K562 (cell line): Measurements from ENCODE around the gene TMEM86B. TPM values are rescaled to one million over a fixed set of nuclear protein-coding genes. Genes with fewer than 3 reads are reported as not detected.
A peak's percentile ranks its signal among the peaks of the same experiment; 100 is the strongest.

Experiments
- ATAC-seq: fragments of 200-7000 bp; cut with Tn5 transposase; 3 replicates; pipeline ENCODE4 v1.9.1; 2020; ENCODE audit warnings: moderate library complexity
- BruUV-seq: library from RNA; stranded (reverse); fragments of 400-500 nt; replicated peaks from 2 replicates; lab custom pipeline; 2021; lab: Mats Ljungman, UMichigan
- CTCF ChIA-PET: fragments of 300-600 bp; formaldehyde crosslinking; extraction: SDS; loops from one replicate; lab custom pipeline; 2021; ENCODE audit warnings: low intra/inter-chr PET ratio; lab: Yijun Ruan, JAX
- POLR2A ChIA-PET: fragments of 300-600, 350-650 bp; sonication (Branson Sonifier 250); formaldehyde crosslinking; extraction: SDS; loops from one replicate; lab custom pipeline; 2021; ENCODE audit warnings: antibody characterized with exemption, inconsistent platforms; lab: Yijun Ruan, JAX
- DNase-seq, 4 experiments: peaks; one replicate each; pipeline versions ENCODE4 v3.0.0 to v3.0.0-alpha.2; 2011 to 2018; ENCODE audit warnings: low spot score in 3 of 4, mixed read lengths in 3 of 4; ENCODE audit errors: extremely low read depth in 1 of 4
- FAIRE-seq: peaks from 2 replicates; lab custom pipeline; 2011; peaks lifted over from hg19 to GRCh38; lab: Jason Lieb, UNC
- H2AFZ ChIP-seq: 2 replicates; pipeline ENCODE4 v1.6.0; 2011; ENCODE audit warnings: low read depth, low read length, control low read depth, inconsistent platforms
- H3K27ac ChIP-seq: fragments of 200-600 bp; 3 replicates; pipeline ENCODE4 v1.8.0; 2011; ENCODE audit warnings: low read depth, mild to moderate bottlenecking, control low read depth, inconsistent platforms, low read length, moderate library complexity, mixed read lengths; ENCODE audit errors: extremely low read depth
- H3K27me3 ChIP-seq, 2 experiments: fragments of 300-600 bp in 1 of 2; 2 replicates in 1 of 2; 3 replicates in 1 of 2; pipeline versions ENCODE4 v1.6.0 to v1.8.0; 2011; ENCODE audit warnings: inconsistent platforms in 2 of 2, low read length in 2 of 2, mild to moderate bottlenecking in 1 of 2, mixed read lengths in 1 of 2, moderate library complexity in 1 of 2; ENCODE audit not compliant: control insufficient read depth in 2 of 2, insufficient read depth in 2 of 2
- H3K36me3 ChIP-seq: fragments of 300-600 bp; 3 replicates; pipeline ENCODE4 v1.8.0; 2011; ENCODE audit warnings: mild to moderate bottlenecking, low read length, inconsistent platforms; ENCODE audit not compliant: control insufficient read depth, insufficient read depth
- H3K4me1 ChIP-seq, 2 experiments: fragments of 200-600 bp in 1 of 2; replicated peaks in 1 of 2; 2 replicates in 1 of 2; 3 replicates in 1 of 2; pipeline versions ENCODE4 v1.5.1 to v1.8.0; 2011; ENCODE audit warnings: inconsistent platforms in 2 of 2, low read length in 2 of 2, mild to moderate bottlenecking in 1 of 2, mixed read lengths in 1 of 2, moderate library complexity in 1 of 2; ENCODE audit not compliant: control insufficient read depth in 2 of 2, insufficient read depth in 2 of 2
- H3K4me2 ChIP-seq: 2 replicates; pipeline ENCODE4 v1.6.1; 2011; ENCODE audit warnings: low read length, control low read depth, inconsistent platforms, mixed read lengths; ENCODE audit not compliant: insufficient read depth
- H3K4me3 ChIP-seq: fragments of 200-600 bp; sonication (generic), shearing (Covaris generic); 2 replicates; pipeline ENCODE4 v1.5.1; 2016; ENCODE audit warnings: control low read depth, inconsistent platforms
- H3K79me2 ChIP-seq: fragments of 200-600 bp; 3 replicates; pipeline ENCODE4 v1.8.0; 2011; ENCODE audit warnings: low read length, inconsistent platforms; ENCODE audit not compliant: control insufficient read depth, insufficient read depth
- H3K9ac ChIP-seq, 2 experiments: 2 replicates each; pipeline versions ENCODE4 v1.6.0 to v1.6.1; 2011; ENCODE audit warnings: low read depth in 2 of 2, low read length in 2 of 2, control low read depth in 1 of 2, inconsistent platforms in 1 of 2, mild to moderate bottlenecking in 1 of 2, mixed read lengths in 1 of 2; ENCODE audit not compliant: insufficient read depth in 1 of 2
- H3K9me1 ChIP-seq: one replicate; pipeline ENCODE4 v1.6.0; 2011; ENCODE audit warnings: inconsistent platforms, mild to moderate bottlenecking, low read length, moderate library complexity; ENCODE audit not compliant: control insufficient read depth, insufficient read depth
- H3K9me3 ChIP-seq: replicated peaks from 2 replicates; pipeline ENCODE4 v1.5.1; 2011; ENCODE audit warnings: low read depth, low read length, inconsistent platforms; ENCODE audit not compliant: control insufficient read depth, insufficient read depth
- H4K20me1 ChIP-seq: replicated peaks from 2 replicates; pipeline ENCODE4 v1.6.1; 2011; ENCODE audit warnings: low read length, inconsistent platforms, mixed read lengths; ENCODE audit not compliant: control insufficient read depth, insufficient read depth
- CEBPB ChIP-seq: fragments of 450-650 bp; IDR thresholded peaks from 2 replicates; pipeline ENCODE4 v1.6.1; 2016; ENCODE audit warnings: missing genetic modification characterization, missing compliant biosample characterization
- CEBPG ChIP-seq, 3 experiments: fragments of 200-800 bp in 1 of 3; sonication (Bioruptor generic) in 1 of 3; sonication (generic) in 1 of 3; formaldehyde crosslinking in 1 of 3; IDR thresholded peaks in 2 of 3; conservative IDR thresholded peaks in 1 of 3; 2 replicates each; pipeline versions ENCODE4 v1.6.1 to v1.8.0; 2016 to 2022; ENCODE audit warnings: missing compliant biosample characterization in 2 of 3, missing genetic modification characterization in 2 of 3, mild to moderate bottlenecking in 1 of 3, missing genetic modification reagents in 1 of 3
- ZSCAN32 ChIP-seq: fragments of 450-650 bp; formaldehyde crosslinking; IDR thresholded peaks from 2 replicates; pipeline ENCODE4 v1.4.0; 2020; ENCODE audit warnings: mild to moderate bottlenecking, moderate library complexity
- WGBS: fragments of 100-300 bp; shearing (Covaris generic); methylation state at CpG from one replicate; pipeline ENCODE4 v1.1.6; 2016; ENCODE audit warnings: low coverage, mixed read lengths; ENCODE audit not compliant: insufficient coverage; ENCODE audit errors: missing lambda C conversion rate; 5-methylcytosine and 5-hydroxymethylcytosine counted together
- in situ Hi-C: fragments of 300-500 bp; cut with MboI; formaldehyde crosslinking; loops from 4 replicates; pipeline ENCODE4 v1.15.0; 2018; ENCODE audit warnings: inconsistent platforms, mixed read lengths
- intact Hi-C: fragments of 100-400 bp; cut with micrococcal nuclease; formaldehyde crosslinking; loops from 2 replicates; pipeline ENCODE4 v1.14.2; 2022
- polyA plus RNA-seq, 8 experiments: library from polyadenylated mRNA; depleted of rRNA in 4 of 8; stranded (reverse) in 5 of 8; unstranded in 3 of 8; fragments of >200 nt; fragmentation: Nextera tagmentation in 2 of 8; fragmentation: Illumina TruSeq in 1 of 8; extraction: Ambion mirVana in 2 of 8; extraction: Trizol in 1 of 8; gene quantifications; 2 replicates each; pipeline versions ENCODE4 v1.2.1 to v1.2.3, GENCODE V29; 2011 to 2014; ENCODE audit warnings: inconsistent platforms in 1 of 8, missing spikeins in 1 of 8
- total RNA-seq, 7 experiments: library from RNA; depleted of rRNA in 6 of 7; stranded (reverse); fragments of >200 nt in 6 of 7; fragmentation: Illumina TruSeq in 2 of 7; extraction: Trizol in 2 of 7; gene quantifications; 2 replicates each; pipeline versions ENCODE4 v1.2.1 to v1.2.3, GENCODE V29; 2011 to 2021; ENCODE audit warnings: low replicate concordance in 1 of 7

Gene TMEM86B
- total and polyA plus RNA-seq, 9 of the 15 experiments (the other 6 are each of a cell fraction or from before 2014, with no cell fraction given) = 0.28 to 7.9 (median 2.1) TPM

DNA sequence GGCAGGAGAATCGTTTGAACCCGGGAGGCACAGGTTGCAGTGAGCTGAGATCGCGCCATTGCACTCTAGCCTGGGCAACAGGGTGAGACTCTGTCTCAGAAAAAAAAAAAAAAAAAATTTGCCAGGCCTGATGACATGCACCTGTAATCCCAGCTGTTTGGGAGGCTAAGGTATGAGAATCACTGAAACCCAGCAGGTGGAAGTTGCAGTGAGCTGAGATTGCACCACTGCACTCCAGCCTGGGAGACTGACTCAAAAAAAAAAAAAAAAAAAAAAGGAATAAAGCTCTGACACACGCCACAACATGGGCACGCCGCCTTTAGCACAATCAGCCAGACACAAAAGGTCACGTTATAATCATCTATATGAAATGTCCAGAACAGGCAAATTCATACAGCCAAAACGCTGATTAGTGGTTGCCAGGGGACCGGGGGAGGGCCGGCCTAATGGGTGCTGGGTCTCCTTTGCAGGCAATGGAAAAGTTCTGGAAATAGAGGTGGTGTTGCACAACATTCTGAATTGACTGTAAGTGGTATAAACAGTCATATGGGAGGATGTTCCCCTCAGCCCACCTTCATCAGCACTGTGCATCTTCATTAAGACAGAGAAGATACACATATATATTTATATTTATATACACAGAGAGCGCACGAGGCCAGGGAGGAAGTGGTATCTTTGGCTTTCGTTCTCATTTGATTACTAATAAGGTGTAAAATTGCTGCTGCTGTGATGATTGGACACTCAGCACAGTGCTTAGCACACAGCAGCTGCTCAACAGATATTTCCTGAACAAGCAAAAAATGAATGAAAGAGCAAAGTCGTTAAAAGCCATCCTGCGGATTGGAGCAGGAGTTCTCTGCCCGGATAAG is 47.5 kb upstream of the TMEM86B start:
- in situ Hi-C loops = no loop called here
- no peak overlapping the region for H3K4me2 ChIP-seq

More for the DNA sequence above, 47.5 kb upstream of the TMEM86B start:
- no TSS peak for BruUV-seq
- CTCF ChIA-PET = no interaction called here
- Histone ChIP-seq H3K36me3 (peaks cover 40% of the 10 kb centered on the region; the same call in 2 of the 3 replicates), H3K79me2 (peaks cover 12% of the 10 kb centered on the region), H3K27me3 (no peaks in the 10 kb centered on the region), H3K9me1 (no peaks in the 10 kb centered on the region)
- no peak for DNase-seq
- TF ChIP-seq ZSCAN32 (no peak), CEBPB (tag) (peak; percentile 27; the same call in 1 of the 2 replicates), CEBPG (CRISPR knock-in tag; IDR thresholded peaks at IDR 0.05) (no peak), CEBPG (tag; conservative IDR thresholded peaks at IDR 0.05 in 1 of 2, IDR thresholded peaks at IDR 0.05 in 1 of 2) (0 out of 4 replicates have a peak, but pooled peaks of 1 of the 2 experiments have one; percentile 12)
- TF ChIP-seq, all 486 proteins: peak for 2
- ATAC-seq (no peak), FAIRE-seq (no peak)
- 79% methylated on average over 17 of the region's 17 CpGs for WGBS
- POLR2A ChIA-PET = interaction anchor here (1.1 kb wide), 1 partner anchor 132 kb away, joined by 3 read pairs; the partner anchor contains the start of gene UBE2S
- no peaks in the 10 kb centered on the region for H3K9me3 ChIP-seq
- H3K4me3 ChIP-seq = no peak overlapping the region
- H4K20me1 ChIP-seq = no peaks in the 10 kb centered on the region
- no peak overlapping the region for H3K9ac ChIP-seq
- intact Hi-C loops = no loop called here
- no peak overlapping the region for H3K27ac ChIP-seq
- peaks cover 12 to 19% of the 10 kb centered on the region in 2 experiments for H3K4me1 ChIP-seq
- no peak overlapping the region for H2AFZ ChIP-seq
